K562 (cell line): ENCODE data around the gene NDUFS6. TPM values are rescaled to one million over a fixed set of nuclear protein-coding genes. Genes with fewer than 3 reads are reported as not detected.

Experiments
- ARID2 ChIP-seq: fragments of 450-650 bp; IDR thresholded peaks from 2 replicates; pipeline ENCODE4 v1.6.1; 2017; ENCODE audit warnings: antibody characterized with exemption, mild to moderate bottlenecking
- BRD4 ChIP-seq: fragments of 200-600 bp; sonication (generic); IDR thresholded peaks from 2 replicates; pipeline ENCODE4 v1.6.1; 2017; ENCODE audit warnings: inconsistent platforms
- CBX5 ChIP-seq: IDR thresholded peaks from 2 replicates; pipeline ENCODE4 v1.6.1; 2014; ENCODE audit warnings: low read depth, borderline replicate concordance
- DACH1 ChIP-seq: fragments of 450-650 bp; IDR thresholded peaks from 2 replicates; pipeline ENCODE4 v1.6.1; 2018; ENCODE audit not compliant: partially characterized antibody
- DPF2 ChIP-seq: fragments of 450-650 bp; IDR thresholded peaks from 2 replicates; pipeline ENCODE4 v1.6.1; 2016
- FOXM1 ChIP-seq, 2 experiments: fragments of 450-650 bp in 1 of 2; sonication (generic) in 1 of 2; formaldehyde crosslinking in 1 of 2; IDR thresholded peaks; 2 replicates each; pipeline versions ENCODE4 v1.6.1 to v1.9.0; 2017 to 2022; ENCODE audit warnings: low read depth in 2 of 2, mild to moderate bottlenecking in 2 of 2, missing genetic modification reagents in 1 of 2, moderate library complexity in 1 of 2
- MYC ChIP-seq, 2 experiments: fragments of 250-450 bp in 1 of 2; sonication (Bioruptor Pico) in 1 of 2; IDR thresholded peaks; 2 replicates each; pipeline versions ENCODE4 v1.5.1 to v1.6.1; 2012 to 2021; ENCODE audit warnings: low read depth in 2 of 2, borderline replicate concordance in 1 of 2, improper control_type of control experiment in 1 of 2, low read length in 1 of 2, mild to moderate bottlenecking in 1 of 2, moderate library complexity in 1 of 2
- NR1H2 ChIP-seq: sonication (generic); formaldehyde crosslinking; IDR thresholded peaks from 2 replicates; pipeline ENCODE4 v1.4.0; 2020; ENCODE audit warnings: mild to moderate bottlenecking, missing genetic modification reagents
- RAD21 ChIP-seq, 2 experiments: fragments of 250-450 bp in 1 of 2; fragments of 450-650 bp in 1 of 2; sonication (Bioruptor Pico) in 1 of 2; formaldehyde crosslinking in 1 of 2; IDR thresholded peaks in 1 of 2; conservative IDR thresholded peaks in 1 of 2; 2 replicates each; pipeline versions ENCODE4 v1.4.0 to v1.8.0; 2020 to 2022; ENCODE audit warnings: mild to moderate bottlenecking in 2 of 2, moderate library complexity in 1 of 2
- SMC3 ChIP-seq: conservative IDR thresholded peaks from 2 replicates; pipeline ENCODE4 v1.6.1; 2011; ENCODE audit warnings: low read depth, low read length, improper control_type of control experiment; ENCODE audit not compliant: insufficient read depth
- SREBF1 ChIP-seq: fragments of 150-350 bp; IDR thresholded peaks from 2 replicates; pipeline ENCODE4 v1.6.1; 2014; ENCODE audit warnings: antibody characterized with exemption, low read depth, low read length, borderline replicate concordance
- SRSF1 ChIP-seq: fragments of 200-400 bp; formaldehyde crosslinking; IDR thresholded peaks from 2 replicates; pipeline ENCODE4 v1.6.1; 2017; ENCODE audit warnings: mild to moderate bottlenecking, low read depth, low read length, moderate library complexity
- TFAP4 ChIP-seq: sonication (generic); formaldehyde crosslinking; IDR thresholded peaks from 2 replicates; pipeline ENCODE4 v1.8.0; 2022; ENCODE audit warnings: missing genetic modification reagents, mild to moderate bottlenecking, moderate library complexity, borderline replicate concordance
- ZNF586 ChIP-seq: fragments of 450-650 bp; formaldehyde crosslinking; conservative IDR thresholded peaks from 2 replicates; pipeline ENCODE4 v1.4.0; 2020; ENCODE audit warnings: mild to moderate bottlenecking, moderate library complexity
- ZNF592 ChIP-seq: fragments of 450-650 bp; IDR thresholded peaks from 2 replicates; pipeline ENCODE4 v1.6.1; 2017; ENCODE audit warnings: antibody characterized with exemption, mild to moderate bottlenecking
- ZNF609 ChIP-seq: sonication (generic); formaldehyde crosslinking; IDR thresholded peaks from 2 replicates; pipeline ENCODE4 v1.8.1; 2023; ENCODE audit warnings: missing genetic modification reagents, mild to moderate bottlenecking, borderline replicate concordance
- ZNF707 ChIP-seq: fragments of 250-450 bp; sonication (Bioruptor Pico); conservative IDR thresholded peaks from 2 replicates; pipeline ENCODE4 v1.8.0; 2022; ENCODE audit warnings: inconsistent platforms, mild to moderate bottlenecking, moderate library complexity
- polyA plus RNA-seq, 8 experiments: library from polyadenylated mRNA; depleted of rRNA in 4 of 8; stranded (reverse) in 5 of 8; unstranded in 3 of 8; fragments of >200 nt; fragmentation: Nextera tagmentation in 2 of 8; fragmentation: Illumina TruSeq in 1 of 8; extraction: Ambion mirVana in 2 of 8; extraction: Trizol in 1 of 8; gene quantifications; 2 replicates each; pipeline versions ENCODE4 v1.2.1 to v1.2.3, GENCODE V29; 2011 to 2014; ENCODE audit warnings: inconsistent platforms in 1 of 8, missing spikeins in 1 of 8
- total RNA-seq, 7 experiments: library from RNA; depleted of rRNA in 6 of 7; stranded (reverse); fragments of >200 nt in 6 of 7; fragmentation: Illumina TruSeq in 2 of 7; extraction: Trizol in 2 of 7; gene quantifications; 2 replicates each; pipeline versions ENCODE4 v1.2.1 to v1.2.3, GENCODE V29; 2011 to 2021; ENCODE audit warnings: low replicate concordance in 1 of 7

Gene NDUFS6
- total and polyA plus RNA-seq, 9 of the 15 experiments (the other 6 are each of a cell fraction or from before 2014, with no cell fraction given): 36.1 to 291 (median 77.0) TPM

GRCh38 chr5:1763548-1763911 lies 37.7 kb upstream of the NDUFS6 start (continued):
- TF ChIP-seq FOXM1 (IDR thresholded peaks at IDR 0.05; ENCODE audit: low read depth) (no peak), FOXM1 (CRISPR knock-in tag; IDR thresholded peaks at IDR 0.05; ENCODE audit: low read depth) (no peak), RAD21 (CRISPR knock-in tag; conservative IDR thresholded peaks at IDR 0.05 in 1 of 2, IDR thresholded peaks at IDR 0.05 in 1 of 2) (peak; percentile 59 to 82), NR1H2 (CRISPR knock-in tag) (no peak), ARID2 (no peak), ZNF586 (CRISPR knock-in tag) (no peak), TFAP4 (CRISPR knock-in tag) (peak; percentile 53; the same call in 1 of the 2 replicates), CBX5 (no peak), MYC (IDR thresholded peaks at IDR 0.05; ENCODE audit: low read depth, low read length) (0 out of 2 replicates have a peak, but pooled peaks have one; percentile 16), MYC (CRISPR knock-in tag; IDR thresholded peaks at IDR 0.05; ENCODE audit: borderline replicate concordance, low read depth) (no peak), SMC3 (0 out of 2 replicates have a peak, but pooled peaks have one; percentile 24), DACH1 (peak; percentile 10), ZNF707 (no peak), BRD4 (no peak), SRSF1 (no peak), DPF2 (no peak), ZNF609 (CRISPR knock-in tag) (no peak), SREBF1 (no peak), ZNF592 (no peak)
